GM19455 (cell line): ENCODE results near the gene DEFB128.

Experiments
- ATAC-seq: cut with Tn5 transposase; IDR thresholded peaks from one replicate; pipeline ENCODE4 v1.9.1; 2021; ENCODE audit not compliant: unreplicated experiment

DEFB128 gene

GRCh38 chr20:157154-157553 lies 32.4 kb downstream of the DEFB128 start, which contains the start of gene DEFB127:
DEFB127 (plus strand) TSS chr20:157454; CDS start chr20:157545, 91 bp downstream.
- ATAC-seq, result no peak

DNA sequence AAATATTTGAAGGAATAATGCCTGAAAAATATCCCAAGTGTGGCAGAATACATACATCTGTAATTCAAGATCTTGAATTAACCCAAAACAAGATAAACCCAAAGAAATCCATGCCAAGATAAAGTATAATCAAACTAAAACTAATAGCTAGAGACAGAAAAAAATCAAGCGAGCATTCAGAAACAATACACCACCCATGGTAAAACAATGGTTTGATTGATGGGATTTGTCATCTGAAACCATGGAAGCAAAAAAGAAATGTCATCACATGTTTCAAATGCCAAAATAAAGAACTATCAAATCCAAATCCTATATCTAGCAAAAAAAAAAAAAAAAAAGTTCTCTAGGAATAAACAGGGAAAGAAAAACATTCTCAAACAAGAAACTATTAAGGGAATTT lies 37.4 kb downstream of the DEFB128 start:
- ATAC-seq, result no peak

DNA sequence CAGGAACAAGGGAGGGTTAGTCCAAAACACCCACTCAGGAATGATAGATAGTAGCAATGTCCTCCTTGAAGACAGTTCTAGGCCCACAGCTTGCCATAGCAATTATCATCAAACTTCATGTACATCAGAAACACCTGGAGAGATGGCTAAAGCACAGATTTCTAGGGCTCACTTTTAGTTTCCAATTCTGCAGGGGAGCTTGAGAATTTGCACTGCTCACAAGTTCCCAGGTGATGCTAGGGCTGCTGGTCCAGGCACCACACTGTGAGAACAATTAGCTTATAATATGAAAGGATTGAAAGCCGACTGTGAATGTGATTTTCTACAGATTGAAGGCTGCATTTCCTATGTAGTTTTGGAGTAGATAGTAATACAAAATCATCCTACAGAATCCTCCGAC lies 43.6 kb downstream of the DEFB128 start:
- no peak for ATAC-seq

DNA sequence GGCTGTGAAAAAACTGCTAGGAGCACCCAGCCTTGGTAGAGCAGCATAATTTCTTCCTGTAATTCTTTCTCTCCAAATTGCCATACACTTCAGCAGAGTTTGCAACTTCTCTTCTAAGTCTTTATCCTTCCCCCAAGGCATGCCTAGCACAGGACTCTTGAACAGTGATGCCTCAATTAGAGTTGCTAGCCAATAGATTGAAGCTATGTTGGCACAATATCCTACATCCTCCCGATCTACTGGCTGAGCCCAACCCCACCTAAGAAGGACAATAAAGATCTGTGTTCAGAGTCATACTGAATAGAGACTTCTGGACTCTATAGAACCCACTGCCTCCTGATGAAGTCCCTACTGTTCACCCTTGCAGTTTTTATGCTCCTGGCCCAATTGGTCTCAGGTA lies 47.2 kb downstream of the DEFB128 start, which contains the start of gene DEFB126:
DEFB126 (plus strand) TSS at position 301 of the 400 bp plus-strand sequence; CDS start at position 340, 39 bp downstream.
- ATAC-seq, result no peak
